GM12878 (cell line): ENCODE results near the gene RGS12. TPM values are rescaled to one million over a fixed set of nuclear protein-coding genes. Genes with fewer than 3 reads are reported as not detected.

Experiments
- ATAC-seq: fragments of 200-7000 bp; cut with Tn5 transposase; 3 replicates; pipeline ENCODE4 v1.9.1; 2020; ENCODE audit warnings: mild to moderate bottlenecking, moderate library complexity
- BruUV-seq: library from RNA; stranded (reverse); fragments of 400-500 nt; replicated peaks from 2 replicates; lab custom pipeline; 2021; lab: Mats Ljungman, UMichigan
- CTCF ChIA-PET: fragments of 300-600 bp; sonication (Branson Sonifier 250); formaldehyde crosslinking; extraction: SDS; loops from one replicate; lab custom pipeline; 2021; ENCODE audit warnings: inconsistent platforms; lab: Yijun Ruan, JAX
- POLR2A ChIA-PET: fragments of 350-600 bp; formaldehyde crosslinking; extraction: SDS; loops from one replicate; lab custom pipeline; 2021; ENCODE audit warnings: inconsistent platforms; lab: Charles Lee
- RAD21 ChIA-PET: fragments of 300-600 bp; sonication (Branson Sonifier 250); formaldehyde crosslinking; loops from one replicate; lab custom pipeline; 2023; ENCODE audit warnings: antibody characterized with exemption; ENCODE audit not compliant: unreplicated experiment; lab: Charles Lee
- SMC1A ChIA-PET: fragments of 300-600 bp; sonication (Branson Sonifier 250); formaldehyde crosslinking; loops from one replicate; lab custom pipeline; 2023; ENCODE audit not compliant: unreplicated experiment, uncharacterized antibody; lab: Charles Lee
- DNase-seq: peaks from one replicate; pipeline ENCODE4 v3.0.0-alpha.2; 2011; ENCODE audit warnings: low read depth, low spot score
- FAIRE-seq: peaks from 3 replicates; lab custom pipeline; 2011; peaks lifted over from hg19 to GRCh38; lab: Jason Lieb, UNC
- H2AFZ ChIP-seq: 2 replicates; pipeline ENCODE4 v1.6.0; 2011; ENCODE audit warnings: low read depth, low read length, control low read depth; ENCODE audit not compliant: control insufficient read depth
- H3K27ac ChIP-seq: 2 replicates; pipeline ENCODE4 v1.5.1; 2011; ENCODE audit warnings: control low read depth; ENCODE audit not compliant: control insufficient read depth, insufficient read depth
- H3K27me3 ChIP-seq, 2 experiments: replicated peaks in 1 of 2; 2 replicates each; pipeline versions ENCODE4 v1.6.0 to v1.6.1; 2011; ENCODE audit warnings: low read length in 1 of 2; ENCODE audit not compliant: control insufficient read depth in 2 of 2, insufficient read depth in 2 of 2
- H3K36me3 ChIP-seq, 2 experiments: 2 replicates each; pipeline ENCODE4 v1.5.1; 2011; ENCODE audit warnings: low read length in 1 of 2; ENCODE audit not compliant: control insufficient read depth in 2 of 2, insufficient read depth in 2 of 2
- H3K4me1 ChIP-seq: 2 replicates; pipeline ENCODE4 v1.6.1; 2011; ENCODE audit warnings: mild to moderate bottlenecking, low read length, moderate library complexity, mixed read lengths; ENCODE audit not compliant: control insufficient read depth, insufficient read depth
- H3K4me2 ChIP-seq: 2 replicates; pipeline ENCODE4 v1.6.0; 2011; ENCODE audit warnings: control low read depth; ENCODE audit not compliant: control insufficient read depth, insufficient read depth
- H3K4me3 ChIP-seq: fragments of 200-600 bp; sonication (generic); 2 replicates; pipeline ENCODE4 v1.5.1; 2016
- H3K79me2 ChIP-seq: 2 replicates; pipeline ENCODE4 v1.6.0; 2011; ENCODE audit warnings: low read length; ENCODE audit not compliant: control insufficient read depth, insufficient read depth
- H3K9ac ChIP-seq: 2 replicates; pipeline ENCODE4 v1.8.0; 2011; ENCODE audit warnings: low read length, control low read depth, mixed read lengths; ENCODE audit not compliant: control insufficient read depth, insufficient read depth
- H3K9me3 ChIP-seq: replicated peaks from 3 replicates; pipeline ENCODE4 v1.5.1; 2011; ENCODE audit warnings: mild to moderate bottlenecking, low read length; ENCODE audit not compliant: control insufficient read depth, insufficient read depth
- H4K20me1 ChIP-seq: 2 replicates; pipeline ENCODE4 v1.6.0; 2011; ENCODE audit not compliant: control insufficient read depth, insufficient read depth
- CBX3 ChIP-seq: fragments of 200-600 bp; sonication (generic); IDR thresholded peaks from 2 replicates; pipeline ENCODE4 v1.6.1; 2016; ENCODE audit warnings: low read depth, borderline replicate concordance
- DPF2 ChIP-seq: fragments of 450-650 bp; IDR thresholded peaks from 2 replicates; pipeline ENCODE4 v1.6.1; 2017; ENCODE audit warnings: mild to moderate bottlenecking
- HDAC2 ChIP-seq: fragments of 200-600 bp; sonication (generic); IDR thresholded peaks from 2 replicates; pipeline ENCODE4 v1.6.1; 2017
- IRF5 ChIP-seq: fragments of 450-650 bp; IDR thresholded peaks from 2 replicates; pipeline ENCODE4 v1.6.1; 2017; ENCODE audit warnings: borderline replicate concordance
- JUNB ChIP-seq: IDR thresholded peaks from 2 replicates; pipeline ENCODE4 v1.6.1; 2016; ENCODE audit warnings: antibody characterized with exemption, mild to moderate bottlenecking
- MEF2A ChIP-seq: IDR thresholded peaks from 2 replicates; pipeline ENCODE4 v1.6.1; 2011; ENCODE audit warnings: low read depth, mild to moderate bottlenecking, low read length, moderate library complexity; ENCODE audit not compliant: insufficient read depth
- NBN ChIP-seq: fragments of 450-650 bp; IDR thresholded peaks from 2 replicates; pipeline ENCODE4 v1.6.1; 2016
- NFIC ChIP-seq: IDR thresholded peaks from 2 replicates; pipeline ENCODE4 v1.6.1; 2012; ENCODE audit warnings: low read depth, mild to moderate bottlenecking, inconsistent platforms, low read length, moderate library complexity
- NFYB ChIP-seq: IDR thresholded peaks from 2 replicates; pipeline ENCODE4 v1.6.1; 2011; ENCODE audit warnings: low read depth, mild to moderate bottlenecking, low read length, improper control_type of control experiment, moderate library complexity; ENCODE audit not compliant: insufficient read depth
- NR2C1 ChIP-seq: fragments of 450-650 bp; IDR thresholded peaks from 2 replicates; pipeline ENCODE4 v1.6.1; 2017; ENCODE audit warnings: antibody characterized with exemption, mild to moderate bottlenecking, moderate library complexity
- RCOR1 ChIP-seq: conservative IDR thresholded peaks from 2 replicates; pipeline ENCODE4 v1.6.1; 2012; ENCODE audit warnings: low read depth, low read length, improper control_type of control experiment
- SRF ChIP-seq, 2 experiments: IDR thresholded peaks; 2 replicates each; pipeline ENCODE4 v1.6.1; 2011; ENCODE audit warnings: low read depth in 2 of 2, low read length in 2 of 2, mild to moderate bottlenecking in 1 of 2, moderate library complexity in 1 of 2
- TARDBP ChIP-seq: IDR thresholded peaks from 2 replicates; pipeline ENCODE4 v1.6.1; 2016; ENCODE audit warnings: borderline replicate concordance
- USF2 ChIP-seq: IDR thresholded peaks from 2 replicates; pipeline ENCODE4 v1.6.1; 2011; ENCODE audit warnings: low read depth, low read length, improper control_type of control experiment, borderline replicate concordance
- ZNF207 ChIP-seq: fragments of 450-650 bp; IDR thresholded peaks from 2 replicates; pipeline ENCODE4 v1.6.1; 2014; ENCODE audit warnings: antibody characterized with exemption, mild to moderate bottlenecking, borderline replicate concordance
- WGBS: methylation state at CpG from one replicate; pipeline ENCODE4 v1.1.6; 2016; ENCODE audit warnings: low lambda C conversion rate; ENCODE audit not compliant: insufficient replicate concordance, insufficient coverage; ENCODE audit errors: missing lambda C conversion rate; 5-methylcytosine and 5-hydroxymethylcytosine counted together
- in situ Hi-C: fragments of 300-500 bp; cut with MboI; formaldehyde crosslinking; loops from 9 replicates; pipeline ENCODE4 v1.14.3; 2018; ENCODE audit warnings: mixed read lengths
- intact Hi-C: fragments of 100-400 bp; cut with micrococcal nuclease; formaldehyde crosslinking; loops from one replicate; pipeline ENCODE4 v1.14.2; 2022; ENCODE audit not compliant: unreplicated experiment
- polyA plus RNA-seq, 11 experiments: library from polyadenylated mRNA; depleted of rRNA in 4 of 11; unstranded in 6 of 11; stranded (reverse) in 5 of 11; fragments of >200 nt; fragmentation: Nextera tagmentation in 4 of 11; fragmentation: Illumina TruSeq in 1 of 11; extraction: Ambion mirVana in 4 of 11; extraction: Trizol in 1 of 11; gene quantifications; 1 replicate in 1 of 11; 2 replicates in 10 of 11; pipeline versions ENCODE4 v1.2.1 to v1.2.3, GENCODE V29; 2011 to 2016; ENCODE audit warnings: inconsistent platforms in 2 of 11, missing spikeins in 2 of 11, low read depth in 1 of 11
- total RNA-seq, 4 experiments: library from RNA; depleted of rRNA in 3 of 4; stranded (reverse); fragments of >200 nt in 3 of 4; fragmentation: Illumina TruSeq in 1 of 4; extraction: Trizol in 1 of 4; gene quantifications; 2 replicates each; pipeline versions ENCODE4 v1.2.1 to v1.2.3, GENCODE V29; 2013 to 2021

RGS12 gene
- total and polyA plus RNA-seq, 10 of the 15 experiments (the other 5 are each of a cell fraction or from before 2014, with no cell fraction given) = 0.02 to 2.2 (median 0.73) TPM

GRCh38 chr4:3268395-3269104, 24.3 kb upstream of the RGS12 start:
- Histone ChIP-seq H3K27ac (no peak overlapping the region), H3K79me2 (no peaks in the 10 kb centered on the region), H3K4me3 (no peak overlapping the region), H2AFZ (no peak overlapping the region), H3K36me3 (no peaks in the 10 kb centered on the region), H3K9ac (no peak overlapping the region), H4K20me1 (no peaks in the 10 kb centered on the region), H3K27me3 (no peaks in the 10 kb centered on the region), H3K4me2 (no peak overlapping the region), H3K4me1 (no peaks in the 10 kb centered on the region), H3K9me3 (no peaks in the 10 kb centered on the region)
- no peak for DNase-seq
- ChIA-PET SMC1A (no interaction called here), POLR2A (no interaction called here), RAD21 (no interaction called here), CTCF (no interaction called here)
- WGBS = 62% methylated on average over 17 of the region's 17 CpGs
- in situ Hi-C loops (no loop called here), intact Hi-C loops (no loop called here)
- no peak for FAIRE-seq
- ATAC-seq = no peak
- no peak for TF ChIP-seq NFYB
- no peak for TF ChIP-seq TARDBP
- no peak for TF ChIP-seq ZNF207
- TF ChIP-seq NFIC = no peak
- no TSS peak for BruUV-seq

GRCh38 chr4:3269105-3269927, 23.5 kb upstream of the RGS12 start:
- SMC1A ChIA-PET = no interaction called here
- H3K79me2 ChIP-seq = no peaks in the 10 kb centered on the region
- no peak overlapping the region for H2AFZ ChIP-seq
- no peak overlapping the region for H3K4me3 ChIP-seq
- no peaks in the 10 kb centered on the region for H4K20me1 ChIP-seq
- no TSS peak for BruUV-seq
- H3K27me3 ChIP-seq = no peaks in the 10 kb centered on the region
- CTCF ChIA-PET = no interaction called here
- DNase-seq (no peak), ATAC-seq (peak; percentile 23; the same call in 2 of the 3 replicates), FAIRE-seq (no peak)
- H3K4me1 ChIP-seq = no peaks in the 10 kb centered on the region
- POLR2A ChIA-PET = no interaction called here
- 56% methylated on average over 24 of the region's 25 CpGs for WGBS
- no peak overlapping the region for H3K9ac ChIP-seq
- RAD21 ChIA-PET = no interaction called here
- in situ Hi-C loops = no loop called here
- H3K27ac ChIP-seq = no peak overlapping the region
- H3K9me3 ChIP-seq = no peaks in the 10 kb centered on the region
- no peaks in the 10 kb centered on the region for H3K36me3 ChIP-seq
- intact Hi-C loops = no loop called here
- no peak overlapping the region for H3K4me2 ChIP-seq
- TF ChIP-seq NBN = no peak
- TF ChIP-seq CBX3 = no peak
- no peak for TF ChIP-seq MEF2A
- TF ChIP-seq DPF2 = no peak
- no peak for TF ChIP-seq NR2C1
- no peak for TF ChIP-seq USF2
- TF ChIP-seq HDAC2 = no peak
- TF ChIP-seq IRF5 = no peak
- no peak for TF ChIP-seq RCOR1
- no peak for TF ChIP-seq SRF (IDR thresholded peaks at IDR 0.05; ENCODE audit: low read depth in 2 of 2, low read length in 2 of 2)
- no peak for TF ChIP-seq JUNB
